HepG2 (cell line): ENCODE data around the gene IL12B.

Experiments used
- CTCF ChIP-seq: sonication (generic); formaldehyde crosslinking; IDR thresholded peaks from 2 replicates; pipeline ENCODE4 v1.5.0; 2020; ENCODE audit warnings: mild to moderate bottlenecking, missing genetic modification reagents, moderate library complexity
- NFRKB ChIP-seq: fragments of 450-650 bp; IDR thresholded peaks from 2 replicates; pipeline ENCODE4 v1.6.1; 2017
- PBX3 ChIP-seq: sonication (generic); formaldehyde crosslinking; IDR thresholded peaks from 2 replicates; pipeline ENCODE4 v1.8.1; 2023; ENCODE audit warnings: missing genetic modification reagents, inconsistent platforms, borderline replicate concordance
- REPIN1 ChIP-seq: sonication (generic); formaldehyde crosslinking; IDR thresholded peaks from 2 replicates; pipeline ENCODE4 v1.8.0; 2022; ENCODE audit warnings: missing genetic modification reagents, low read depth, mild to moderate bottlenecking, borderline replicate concordance
- SIN3A ChIP-seq: IDR thresholded peaks from 2 replicates; pipeline ENCODE4 v1.6.1; 2011; ENCODE audit warnings: low read depth, mild to moderate bottlenecking, control low read depth, low read length, borderline replicate concordance
- SUZ12 ChIP-seq: fragments of 150-350 bp; IDR thresholded peaks from 2 replicates; pipeline ENCODE4 v1.6.1; 2014; ENCODE audit warnings: low read depth, low read length
- TFAP4 ChIP-seq: sonication (generic); IDR thresholded peaks from 2 replicates; pipeline ENCODE4 v1.6.1; 2016; ENCODE audit warnings: low read depth, borderline replicate concordance
- ZBTB43 ChIP-seq: sonication (generic); formaldehyde crosslinking; conservative IDR thresholded peaks from 2 replicates; pipeline ENCODE4 v1.4.0; 2020; ENCODE audit warnings: missing genetic modification reagents
- ZNF260 ChIP-seq: sonication (generic); formaldehyde crosslinking; IDR thresholded peaks from 2 replicates; pipeline ENCODE4 v1.4.0; 2020; ENCODE audit warnings: missing genetic modification reagents, low read depth, mild to moderate bottlenecking, borderline replicate concordance
- ZNF589 ChIP-seq: sonication (generic); formaldehyde crosslinking; conservative IDR thresholded peaks from 2 replicates; pipeline ENCODE4 v1.8.0; 2022; ENCODE audit warnings: mild to moderate bottlenecking, moderate library complexity, missing genetic modification reagents
- ZNF670 ChIP-seq: sonication (generic); formaldehyde crosslinking; IDR thresholded peaks from 2 replicates; pipeline ENCODE4 v1.8.0; 2022; ENCODE audit warnings: mild to moderate bottlenecking, missing genetic modification reagents, borderline replicate concordance

- TF ChIP-seq ZBTB43 (CRISPR knock-in tag): no peak
- TF ChIP-seq ZNF670: no peak
- TF ChIP-seq REPIN1: no peak
- no peak for TF ChIP-seq ZNF260 (CRISPR knock-in tag)
- TF ChIP-seq NFRKB: no peak
- no peak for TF ChIP-seq CTCF (CRISPR knock-in tag)
- no peak for TF ChIP-seq PBX3 (CRISPR knock-in tag)
- no peak for TF ChIP-seq ZNF589
- no peak for TF ChIP-seq SUZ12
- no peak for TF ChIP-seq SIN3A
- no peak for TF ChIP-seq TFAP4
These were observed 10.2 kb upstream of the IL12B start for GRCh38 chr5:159340511-159340910.
